Measurements from ENCODE around the gene LPO. TPM values are rescaled to one million over a fixed set of nuclear protein-coding genes. Genes with fewer than 3 reads are reported as not detected.

Gene LPO
- total RNA-seq, 1 donor from 2014 or later = not detected

DNA sequence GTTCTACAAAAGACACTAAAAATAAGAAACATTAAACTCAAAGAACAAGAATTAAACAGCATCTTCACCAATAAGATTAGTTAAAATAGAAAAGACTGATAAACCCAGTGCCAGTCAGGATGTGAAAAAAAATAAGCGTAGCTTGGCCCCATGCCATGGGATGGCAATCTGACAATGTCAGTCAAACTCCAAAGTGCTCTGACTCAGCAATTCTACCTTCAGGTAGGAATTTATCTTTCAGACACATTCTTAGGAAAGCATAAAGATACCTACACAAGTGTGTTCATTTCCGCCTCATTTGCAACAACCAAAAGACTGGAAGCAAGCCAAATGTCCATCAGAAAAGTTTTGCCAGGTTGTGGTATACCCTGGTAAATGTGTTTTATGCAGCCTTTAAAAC lies 51.5 kb downstream of the LPO start:
- intact Hi-C loops (cut with micrococcal nuclease) = no loop called here

GRCh38 chr17:58291246-58291645 lies 52.9 kb downstream of the LPO start:
- ATAC-seq = no peak
- intact Hi-C loops (cut with micrococcal nuclease) = no loop called here
- DNase-seq = no peak

More for the DNA sequence above, 51.5 kb downstream of the LPO start:
- ATAC-seq (no peak), DNase-seq (no peak)

GRCh38 chr17:58294034-58294433 lies 55.6 kb downstream of the LPO start:
- ATAC-seq (no peak), DNase-seq (no peak)
- intact Hi-C loops (cut with micrococcal nuclease) = no loop called here

- no peak for DNase-seq
- ATAC-seq = no peak
- intact Hi-C loops (cut with micrococcal nuclease) = no loop called here
Measured at GRCh38 chr17:58300336-58300735, 62.0 kb downstream of the LPO start.

- no peak for DNase-seq
- no peak for ATAC-seq
- intact Hi-C loops (cut with micrococcal nuclease) = no loop called here
Measured at GRCh38 chr17:58301504-58302150, 63.2 kb downstream of the LPO start.

- DNase-seq (no peak), ATAC-seq (no peak)
- intact Hi-C loops (cut with micrococcal nuclease) = no loop called here
Measured at GRCh38 chr17:58302171-58302918, 64.0 kb downstream of the LPO start.

- intact Hi-C loops (cut with micrococcal nuclease) = no loop called here
- ATAC-seq (no peak), DNase-seq (no peak)
Measured at GRCh38 chr17:58302919-58303585, 64.7 kb downstream of the LPO start.

DNA sequence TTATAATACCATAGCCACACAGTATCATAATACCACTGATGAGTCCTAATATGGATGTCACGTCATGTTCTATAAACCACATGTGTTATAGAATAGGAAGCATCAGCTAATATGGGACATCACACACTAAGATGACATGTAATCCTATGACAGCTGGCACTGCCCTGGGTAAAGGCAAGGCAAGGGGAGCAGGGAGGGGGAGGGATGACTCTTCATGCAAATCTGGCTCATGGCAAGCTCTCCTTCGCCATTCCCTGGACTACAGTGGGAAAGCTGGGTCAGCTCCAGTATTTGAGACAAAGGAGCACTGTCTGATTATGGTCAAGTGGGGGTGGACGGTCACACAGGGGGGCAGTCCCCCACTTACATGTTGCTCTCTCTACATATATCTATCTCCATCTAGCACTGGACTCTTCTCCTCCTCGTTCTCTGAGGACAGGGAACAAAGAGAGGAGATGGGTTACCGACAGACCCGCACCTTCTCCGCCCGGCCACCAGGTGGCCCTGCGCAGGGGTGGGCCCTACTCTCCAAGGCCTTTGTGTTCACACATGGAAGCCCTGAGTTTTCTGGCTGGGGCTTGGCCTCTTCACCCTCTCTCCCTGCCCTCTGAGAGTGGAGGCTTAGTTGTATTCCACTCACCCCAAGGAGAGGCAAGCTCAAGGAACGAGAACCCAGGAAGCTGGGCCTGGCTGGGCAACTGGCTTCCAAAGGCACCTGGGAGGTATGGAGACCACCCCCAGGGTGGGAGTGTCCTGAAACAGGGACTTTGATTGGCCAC lies 65.8 kb downstream of the LPO start:
- DNase-seq = no peak
- peak; percentile 67 for ATAC-seq
- intact Hi-C loops (cut with micrococcal nuclease) = no loop called here

GRCh38 chr17:58304750-58305486 lies 66.5 kb downstream of the LPO start:
- intact Hi-C loops (cut with micrococcal nuclease) = no loop called here
- ATAC-seq = no peak
- no peak for DNase-seq

GRCh38 chr17:58305626-58306025 lies 67.2 kb downstream of the LPO start:
- no peak for DNase-seq
- ATAC-seq = no peak
- intact Hi-C loops (cut with micrococcal nuclease) = no loop called here

DNA sequence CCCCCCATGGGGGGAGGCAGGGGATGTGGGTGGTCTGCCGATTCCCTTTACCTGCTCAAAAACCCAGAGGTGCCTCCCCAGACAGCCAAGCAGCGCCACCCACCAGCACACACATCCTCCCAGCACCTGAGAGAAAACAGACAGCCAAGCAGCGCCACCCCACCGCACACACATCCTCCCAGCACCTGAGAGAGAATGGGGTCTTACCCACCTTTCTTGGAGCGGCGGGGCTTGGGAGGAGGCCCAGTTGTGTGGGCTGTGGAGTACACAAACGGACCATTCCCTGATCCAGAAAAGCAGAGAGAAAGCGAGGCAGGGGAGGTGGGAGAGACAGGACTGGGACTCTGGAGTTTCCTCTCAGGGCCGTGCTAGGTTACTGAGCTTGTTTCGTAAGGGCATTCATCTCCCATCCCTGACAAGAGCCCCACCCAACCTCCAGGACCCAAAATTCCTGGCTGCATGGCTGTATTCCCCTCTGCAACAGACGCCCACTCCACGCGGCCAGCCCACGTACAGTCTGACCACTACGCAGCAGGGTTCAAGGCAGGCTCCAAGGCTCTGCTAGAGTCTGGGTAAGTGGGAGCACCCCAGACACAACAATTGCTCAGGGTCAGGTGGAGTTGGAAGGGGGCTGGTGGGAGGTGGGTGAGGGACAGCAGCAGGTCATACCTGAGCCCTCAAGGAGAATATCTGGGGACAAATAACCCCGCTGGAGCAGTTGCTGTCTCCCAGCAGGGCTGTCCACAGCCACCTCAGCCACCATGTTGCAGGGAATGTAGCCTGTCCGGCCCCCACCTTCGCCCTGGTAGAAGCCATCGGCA lies 68.0 kb downstream of the LPO start:
- intact Hi-C loops (cut with micrococcal nuclease) = no loop called here
- ATAC-seq = no peak
- DNase-seq = no peak

DNA sequence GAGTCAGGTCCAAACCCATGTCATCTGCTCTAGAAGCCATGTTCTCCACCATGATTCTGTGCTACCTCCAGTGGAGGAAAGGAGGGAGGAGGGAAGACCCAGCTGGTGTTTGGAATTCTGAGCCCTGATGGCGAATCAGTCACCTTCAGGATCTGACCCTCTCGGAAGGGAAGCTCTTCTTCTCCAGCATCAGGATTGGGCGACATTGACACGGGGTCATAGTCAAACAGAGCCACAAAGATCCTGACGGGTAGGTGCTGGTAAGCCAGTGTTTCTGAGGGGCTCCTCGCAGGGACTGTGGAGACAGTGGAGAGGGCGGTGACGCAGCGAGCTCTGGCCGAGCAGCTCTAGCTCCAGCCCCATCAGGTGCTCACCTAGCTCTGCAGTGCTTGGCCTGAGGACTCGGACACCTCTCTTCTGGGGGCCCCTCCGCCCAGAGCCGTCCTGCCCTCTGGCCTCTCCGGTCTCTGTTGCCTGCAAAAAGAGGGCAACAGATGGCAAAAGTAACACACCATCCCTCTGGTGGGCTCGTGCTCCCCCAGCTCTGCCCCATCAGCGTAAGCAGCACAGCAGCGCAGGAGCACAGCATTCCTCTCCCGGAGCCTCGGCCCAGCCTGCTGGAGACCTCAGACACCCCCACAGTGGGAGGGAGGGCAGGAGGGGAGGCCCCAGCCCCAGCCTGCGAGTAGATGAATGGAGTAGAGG lies 69.2 kb downstream of the LPO start:
- no peak for DNase-seq
- intact Hi-C loops (cut with micrococcal nuclease) = no loop called here
- ATAC-seq = no peak

DNA sequence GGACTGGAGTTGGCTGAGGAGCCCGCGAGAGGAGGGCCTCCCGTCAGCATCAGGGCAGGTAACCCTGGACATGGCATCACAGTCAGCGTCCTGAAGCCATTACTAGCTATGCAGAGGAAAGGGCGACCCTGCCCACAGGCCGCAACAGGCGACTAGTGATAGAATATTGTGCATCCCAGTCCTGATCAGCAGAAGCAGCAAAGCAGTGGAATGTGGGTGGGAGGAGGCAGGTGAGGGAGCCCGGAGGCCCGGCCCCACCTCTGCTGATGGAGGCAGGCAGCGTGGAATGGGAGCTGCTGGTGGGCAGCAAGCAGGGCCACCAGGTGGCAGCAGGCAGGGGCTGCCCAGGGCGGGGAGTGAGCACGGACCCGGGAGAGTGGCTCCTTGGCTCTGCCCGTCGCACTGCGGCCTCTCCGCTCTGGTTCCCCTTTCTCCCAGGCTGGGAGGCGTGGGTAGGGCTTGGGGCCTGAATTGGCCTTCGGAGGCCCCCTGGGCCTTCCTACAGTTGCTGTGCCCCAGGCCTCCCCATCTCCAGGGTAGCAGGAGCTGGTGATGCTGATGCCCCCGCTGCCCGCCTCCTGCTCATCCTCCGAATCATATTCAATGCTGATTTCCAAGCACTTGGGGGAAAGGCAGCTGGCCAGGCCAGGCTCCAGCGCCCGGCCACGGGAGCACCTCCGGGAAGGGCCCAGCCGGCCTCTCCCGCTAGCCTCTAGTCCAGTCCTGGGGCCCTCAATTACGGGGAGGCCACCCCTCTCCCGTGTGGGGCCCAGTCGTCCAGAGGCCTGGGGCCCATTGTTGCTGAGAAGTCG lies 70.0 kb downstream of the LPO start:
- ATAC-seq (peak; percentile 26), DNase-seq (no peak)
- intact Hi-C loops (cut with micrococcal nuclease) = no loop called here

DNA sequence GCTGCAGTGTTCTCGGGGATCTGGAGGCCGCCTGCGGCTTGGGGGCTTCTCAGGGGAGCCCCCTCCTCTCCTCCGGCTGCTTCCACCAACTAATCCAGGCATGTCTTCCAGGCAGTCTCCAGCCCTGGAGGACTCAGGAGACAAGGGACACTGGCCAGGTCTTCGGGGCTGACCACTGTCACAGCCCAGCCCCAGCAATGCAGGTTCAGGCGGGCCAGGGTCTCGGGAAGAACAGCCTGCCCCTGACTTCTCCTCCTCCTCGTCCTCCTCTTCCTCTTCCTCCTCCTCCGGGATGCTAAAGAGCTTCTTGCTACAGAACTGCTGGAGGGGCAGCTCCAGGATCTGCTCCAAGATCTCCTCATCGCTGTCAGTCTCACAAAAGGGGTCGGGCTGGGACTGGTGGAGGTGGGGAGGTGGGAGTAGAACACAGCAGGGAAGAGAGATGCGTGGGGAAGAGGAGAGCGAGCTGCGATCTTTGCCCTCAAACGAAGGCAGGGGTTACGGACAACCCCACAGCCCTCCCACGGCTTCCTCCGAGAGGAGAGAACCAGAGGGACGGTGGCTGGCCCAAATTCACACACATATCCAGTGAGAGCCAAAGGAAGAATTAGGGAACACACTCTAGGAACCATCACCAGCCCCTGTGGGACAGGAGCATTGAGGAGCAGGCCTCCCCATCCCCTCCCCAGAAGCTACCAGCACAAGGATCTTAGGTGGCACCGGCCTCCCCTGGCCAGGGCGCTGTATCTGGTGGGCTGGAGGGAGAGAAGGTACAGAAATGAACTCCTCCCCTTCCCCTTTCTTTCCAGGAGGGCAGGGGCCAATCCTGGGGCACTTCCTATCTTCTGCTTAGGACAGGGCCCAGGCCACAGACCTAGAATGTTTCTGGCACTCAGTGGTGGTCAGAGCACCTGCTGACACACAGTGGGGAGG lies 70.9 kb downstream of the LPO start:
- ATAC-seq (no peak), DNase-seq (no peak)
- intact Hi-C loops (cut with micrococcal nuclease) = no loop called here

GRCh38 chr17:58309918-58310259 lies 71.5 kb downstream of the LPO start:
- intact Hi-C loops (cut with micrococcal nuclease) = no loop called here
- DNase-seq (no peak), ATAC-seq (no peak)

All from left ventricle myocardium superior (tissue), 1 donor.